Endothelial cell of umbilical vein (primary cell): ENCODE data around the gene COL9A3. TPM values are rescaled to one million over a fixed set of nuclear protein-coding genes. Genes with fewer than 3 reads are reported as not detected.

ENCODE experiments used
- BruUV-seq: library from RNA; stranded (reverse); fragments of 400-500 nt; replicated peaks from 2 replicates; lab custom pipeline; 2021; lab: Mats Ljungman, UMichigan
- CTCF ChIA-PET: fragments of 300-600, 350-600 bp; sonication (Branson Sonifier 250); formaldehyde crosslinking; loops from one replicate; lab custom pipeline; 2021; ENCODE audit warnings: antibody characterized with exemption, inconsistent platforms; lab: Charles Lee
- POLR2A ChIA-PET: fragments of 300-600, 350-600 bp; sonication (Branson Sonifier 250); formaldehyde crosslinking; loops from one replicate; lab custom pipeline; 2021; ENCODE audit warnings: antibody characterized with exemption, inconsistent platforms; lab: Charles Lee
- DNase-seq: peaks from one replicate; pipeline ENCODE4 v3.0.0-alpha.2; 2011; ENCODE audit warnings: low read depth, low spot score
- FAIRE-seq: peaks from 2 replicates; lab custom pipeline; 2011; peaks lifted over from hg19 to GRCh38; lab: Jason Lieb, UNC
- H2AFZ ChIP-seq: 2 replicates; pipeline ENCODE4 v1.6.0; 2012; ENCODE audit warnings: low read depth, low read length, control low read depth, inconsistent platforms
- H3K27ac ChIP-seq: 2 replicates; pipeline ENCODE4 v1.5.1; 2011; ENCODE audit warnings: low read depth, mild to moderate bottlenecking, control low read depth, low read length, moderate library complexity; ENCODE audit not compliant: insufficient read depth
- H3K27me3 ChIP-seq, 2 experiments: 2 replicates each; pipeline versions ENCODE4 v1.6.0 to v1.6.1; 2011; ENCODE audit warnings: low read length in 2 of 2, mixed read lengths in 1 of 2; ENCODE audit not compliant: control insufficient read depth in 2 of 2, insufficient read depth in 2 of 2
- H3K36me3 ChIP-seq, 2 experiments: 2 replicates in 1 of 2; 3 replicates in 1 of 2; pipeline ENCODE4 v1.5.1; 2011; ENCODE audit warnings: low read length in 2 of 2, mild to moderate bottlenecking in 1 of 2, moderate library complexity in 1 of 2; ENCODE audit not compliant: control insufficient read depth in 2 of 2, insufficient read depth in 2 of 2; ENCODE audit errors: extremely low read depth in 1 of 2
- H3K4me1 ChIP-seq: 3 replicates; pipeline ENCODE4 v1.5.1; 2011; ENCODE audit warnings: mild to moderate bottlenecking, low read length; ENCODE audit not compliant: control insufficient read depth, insufficient read depth; ENCODE audit errors: extremely low read depth
- H3K4me2 ChIP-seq: 2 replicates; pipeline ENCODE4 v1.6.1; 2011; ENCODE audit warnings: low read length, control low read depth, mixed read lengths; ENCODE audit not compliant: insufficient read depth
- H3K4me3 ChIP-seq, 3 experiments: fragments of 200-600 bp in 1 of 3; sonication (generic), shearing (Covaris generic) in 1 of 3; replicated peaks in 1 of 3; 2 replicates each; pipeline ENCODE4 v1.5.1; 2011 to 2016; ENCODE audit warnings: control low read depth in 3 of 3, low read length in 3 of 3, mild to moderate bottlenecking in 2 of 3, inconsistent platforms in 1 of 3, low read depth in 1 of 3, moderate library complexity in 1 of 3; ENCODE audit not compliant: insufficient read depth in 1 of 3
- H3K79me2 ChIP-seq: 2 replicates; pipeline ENCODE4 v1.6.0; 2012; ENCODE audit warnings: low read length, inconsistent platforms; ENCODE audit not compliant: control insufficient read depth, insufficient read depth
- H3K9ac ChIP-seq: replicated peaks from 2 replicates; pipeline ENCODE3; 2011; ENCODE audit warnings: low read length, control low read depth; ENCODE audit not compliant: insufficient read depth; ENCODE audit errors: extremely low read depth
- H3K9me1 ChIP-seq: replicated peaks from 3 replicates; pipeline ENCODE4 v1.6.0; 2011; ENCODE audit warnings: mild to moderate bottlenecking, low read length; ENCODE audit not compliant: control insufficient read depth, insufficient read depth; ENCODE audit errors: extremely low read depth
- H3K9me3 ChIP-seq: replicated peaks from 2 replicates; pipeline ENCODE4 v1.5.1; 2012; ENCODE audit warnings: low read length, inconsistent platforms; ENCODE audit not compliant: control insufficient read depth, insufficient read depth
- H4K20me1 ChIP-seq: replicated peaks from 2 replicates; pipeline ENCODE3; 2011; ENCODE audit warnings: mild to moderate bottlenecking, low read length; ENCODE audit not compliant: control insufficient read depth, insufficient read depth; ENCODE audit errors: extremely low read depth
- CTCF ChIP-seq, 2 donors: IDR thresholded peaks; 1 replicate in 1 of 2; 2 replicates in 1 of 2; pipeline ENCODE4 v1.5.1; 2011; ENCODE audit warnings: low read length in 2 of 2, mild to moderate bottlenecking in 2 of 2, moderate library complexity in 2 of 2, control low read depth in 1 of 2, inconsistent platforms in 1 of 2, low read depth in 1 of 2; ENCODE audit not compliant: insufficient read depth in 1 of 2; ENCODE audit errors: extremely low read depth in 1 of 2
- EZH2 ChIP-seq: IDR thresholded peaks from 2 replicates; pipeline ENCODE4 v1.6.1; 2012; ENCODE audit warnings: borderline replicate concordance, low read depth, mild to moderate bottlenecking, moderate library complexity, low read length, inconsistent platforms; ENCODE audit not compliant: severe bottlenecking
- FOS ChIP-seq: IDR thresholded peaks from 2 replicates; pipeline ENCODE4 v1.6.1; 2011; ENCODE audit warnings: mild to moderate bottlenecking, low read length, moderate library complexity, borderline replicate concordance; ENCODE audit not compliant: insufficient read depth
- GATA2 ChIP-seq: IDR thresholded peaks from 2 replicates; pipeline ENCODE4 v1.7.0; 2011; ENCODE audit warnings: low read depth, mild to moderate bottlenecking, moderate library complexity, mixed read lengths, low read length; ENCODE audit not compliant: insufficient read length, insufficient read depth
- JUN ChIP-seq: IDR thresholded peaks from 2 replicates; pipeline ENCODE4 v1.6.1; 2011; ENCODE audit warnings: borderline replicate concordance, low read depth; ENCODE audit not compliant: insufficient read length, insufficient read depth
- MYC ChIP-seq: IDR thresholded peaks from one replicate; pipeline ENCODE4 v1.6.1; 2011; ENCODE audit warnings: mild to moderate bottlenecking, low read depth, low read length
- POLR2A ChIP-seq: IDR thresholded peaks from 2 replicates; pipeline ENCODE4 v1.6.1; 2012; ENCODE audit warnings: low read depth, mild to moderate bottlenecking, control low read depth, low read length
- POLR2AphosphoS5 ChIP-seq: IDR thresholded peaks from 2 replicates; pipeline ENCODE4 v1.6.1; 2012; ENCODE audit warnings: low read depth, mild to moderate bottlenecking, control low read depth, low read length, moderate library complexity; ENCODE audit not compliant: insufficient read depth
- dilution Hi-C: fragments of 300-500 bp; cut with MboI; formaldehyde crosslinking; loops from one replicate; pipeline ENCODE4 v1.15.0; 2019; ENCODE audit warnings: low sequenced_read_pairs; ENCODE audit not compliant: extremely low pct_ligation_motif_present
- intact Hi-C: fragments of 100-400 bp; cut with micrococcal nuclease; formaldehyde crosslinking; loops from one replicate; pipeline ENCODE4 v1.10.0; 2022
- polyA plus RNA-seq, 4 experiments: library from polyadenylated mRNA; depleted of rRNA in 3 of 4; stranded (reverse) in 3 of 4; unstranded in 1 of 4; fragments of >200 nt; gene quantifications; 2 replicates each; pipeline versions ENCODE4 v1.2.1 to v1.2.3, GENCODE V29; 2011 to 2012; ENCODE audit warnings: missing spikeins in 1 of 4
- total RNA-seq: library from RNA; stranded (reverse); gene quantifications from 2 replicates; pipeline ENCODE4 v1.2.3, GENCODE V29; 2021
- TF ChIP-seq, protein P1 (sequence below): IDR thresholded peaks from 2 replicates; pipeline ENCODE4 v1.6.1; 2011; ENCODE audit not compliant: insufficient read depth, insufficient read length

Gene COL9A3
- total and polyA plus RNA-seq, 2 donors (not counting 3 experiments of a cell fraction or from before 2014, with no cell fraction given) = 0.46 to 0.60 TPM

DNA sequence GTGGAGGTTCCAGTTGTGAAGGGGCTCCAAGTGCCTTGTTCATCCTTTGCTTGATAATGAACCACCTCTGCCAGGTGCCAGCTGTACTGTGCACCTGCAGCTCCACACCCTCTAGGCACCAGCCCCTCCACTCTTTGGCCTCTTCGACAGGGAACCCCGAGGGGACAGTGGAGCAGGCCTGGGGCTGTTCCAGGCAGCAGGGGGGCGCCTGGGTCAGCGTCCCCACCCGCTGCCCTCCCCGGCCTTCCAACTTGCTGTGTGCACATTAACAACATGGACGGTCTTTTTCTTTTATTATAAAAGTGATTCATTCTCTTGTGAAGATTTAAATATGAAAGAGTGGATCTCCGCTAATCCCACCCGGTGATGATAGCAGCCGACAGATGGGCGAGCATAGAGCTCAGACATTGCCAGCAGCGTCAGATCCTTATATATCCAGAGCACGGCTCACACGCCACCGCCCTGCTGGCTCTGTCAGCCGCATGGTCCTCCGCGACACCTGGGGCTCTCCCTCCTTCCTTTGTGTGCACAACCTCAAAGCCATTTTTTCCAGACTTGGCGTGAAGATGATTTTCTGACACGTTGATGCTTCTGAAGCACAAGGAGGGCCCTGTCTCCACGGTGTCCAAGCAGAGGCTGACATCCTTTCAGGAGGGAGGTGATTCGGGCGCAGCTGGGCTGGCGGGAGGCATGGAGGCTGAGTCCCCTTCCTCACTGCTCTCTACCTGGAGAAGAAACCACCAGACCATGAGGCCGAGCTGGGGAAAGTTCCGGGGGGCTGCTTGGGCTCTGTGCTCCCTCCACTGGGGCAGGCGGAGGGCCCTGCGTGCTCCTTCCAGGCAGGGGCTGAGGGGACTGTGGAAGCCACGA is 42.8 kb upstream of the COL9A3 start:
- Histone ChIP-seq H4K20me1 (no peaks in the 10 kb centered on the region), H3K9me3 (no peaks in the 10 kb centered on the region), H2AFZ (no peak overlapping the region), H3K4me1 (peaks cover 11% of the 10 kb centered on the region), H3K27me3 (no peaks in the 10 kb centered on the region), H3K4me2 (no peak overlapping the region), H3K9ac (no peak overlapping the region), H3K79me2 (no peaks in the 10 kb centered on the region), H3K9me1 (no peaks in the 10 kb centered on the region), H3K36me3 (no peaks in the 10 kb centered on the region), H3K4me3 (no peak overlapping the region), H3K27ac (no peak overlapping the region)
- TF ChIP-seq JUN = no peak
- TF ChIP-seq FOS = no peak
- TF ChIP-seq POLR2AphosphoS5 = no peak
- TF ChIP-seq POLR2A = no peak
- no peak for TF ChIP-seq GATA2
- TF ChIP-seq, protein P1, sequence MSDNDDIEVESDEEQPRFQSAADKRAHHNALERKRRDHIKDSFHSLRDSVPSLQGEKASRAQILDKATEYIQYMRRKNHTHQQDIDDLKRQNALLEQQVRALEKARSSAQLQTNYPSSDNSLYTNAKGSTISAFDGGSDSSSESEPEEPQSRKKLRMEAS = no peak
- TF ChIP-seq CTCF (IDR thresholded peaks at IDR 0.05; ENCODE audit: extremely low read depth in 1 of 2, insufficient read depth in 1 of 2, low read depth in 1 of 2, low read length in 2 of 2) = no peak
- TF ChIP-seq MYC = no peak
- no peak for TF ChIP-seq EZH2
- ChIA-PET POLR2A (no interaction called here), CTCF (interaction anchor here (1.0 to 1.8 kb wide), 5 partner anchors 8 to 67 kb away, joined by 3 to 7 read pairs (median 5); no protein-coding TSS in a partner anchor)
- no peak for DNase-seq
- BruUV-seq = no TSS peak
- FAIRE-seq = no peak
- intact Hi-C loops (loop anchor here (1.0 kb wide), 1 partner anchor 34 kb away; no protein-coding TSS in a partner anchor), dilution Hi-C loops (no loop called here)
